ENCODE results near the gene CDH23. TPM values are rescaled to one million over a fixed set of nuclear protein-coding genes. Genes with fewer than 3 reads are reported as not detected.

The CDH23 gene
- total and polyA plus RNA-seq, 9 of the 15 experiments (the other 6 are each of a cell fraction or from before 2014, with no cell fraction given), result 0.18 to 1.2 (median 0.47) TPM

- no peak for TF ChIP-seq HEY1 (CRISPR knock-in tag; IDR thresholded peaks at IDR 0.05; ENCODE audit: borderline replicate concordance)
- TF ChIP-seq CREM (IDR thresholded peaks at IDR 0.05; ENCODE audit: low read depth), result no peak
- no peak; the same call in 1 of the 2 replicates for TF ChIP-seq RNF2 (IDR thresholded peaks at IDR 0.05)
- TF ChIP-seq HMG20B (CRISPR knock-in tag; IDR thresholded peaks at IDR 0.05), result no peak
- no peak; the same call in 1 of the 2 replicates for TF ChIP-seq BRD4 (IDR thresholded peaks at IDR 0.05)
- TF ChIP-seq GTF2F1 (IDR thresholded peaks at IDR 0.05; ENCODE audit: low read depth, low read length), result no peak
- no peak for TF ChIP-seq ZNF146 (CRISPR knock-in tag; IDR thresholded peaks at IDR 0.05; ENCODE audit: unreplicated experiment)
- no peak for TF ChIP-seq NFE2 (IDR thresholded peaks at IDR 0.05; ENCODE audit: low read depth)
- TF ChIP-seq, protein P1, sequence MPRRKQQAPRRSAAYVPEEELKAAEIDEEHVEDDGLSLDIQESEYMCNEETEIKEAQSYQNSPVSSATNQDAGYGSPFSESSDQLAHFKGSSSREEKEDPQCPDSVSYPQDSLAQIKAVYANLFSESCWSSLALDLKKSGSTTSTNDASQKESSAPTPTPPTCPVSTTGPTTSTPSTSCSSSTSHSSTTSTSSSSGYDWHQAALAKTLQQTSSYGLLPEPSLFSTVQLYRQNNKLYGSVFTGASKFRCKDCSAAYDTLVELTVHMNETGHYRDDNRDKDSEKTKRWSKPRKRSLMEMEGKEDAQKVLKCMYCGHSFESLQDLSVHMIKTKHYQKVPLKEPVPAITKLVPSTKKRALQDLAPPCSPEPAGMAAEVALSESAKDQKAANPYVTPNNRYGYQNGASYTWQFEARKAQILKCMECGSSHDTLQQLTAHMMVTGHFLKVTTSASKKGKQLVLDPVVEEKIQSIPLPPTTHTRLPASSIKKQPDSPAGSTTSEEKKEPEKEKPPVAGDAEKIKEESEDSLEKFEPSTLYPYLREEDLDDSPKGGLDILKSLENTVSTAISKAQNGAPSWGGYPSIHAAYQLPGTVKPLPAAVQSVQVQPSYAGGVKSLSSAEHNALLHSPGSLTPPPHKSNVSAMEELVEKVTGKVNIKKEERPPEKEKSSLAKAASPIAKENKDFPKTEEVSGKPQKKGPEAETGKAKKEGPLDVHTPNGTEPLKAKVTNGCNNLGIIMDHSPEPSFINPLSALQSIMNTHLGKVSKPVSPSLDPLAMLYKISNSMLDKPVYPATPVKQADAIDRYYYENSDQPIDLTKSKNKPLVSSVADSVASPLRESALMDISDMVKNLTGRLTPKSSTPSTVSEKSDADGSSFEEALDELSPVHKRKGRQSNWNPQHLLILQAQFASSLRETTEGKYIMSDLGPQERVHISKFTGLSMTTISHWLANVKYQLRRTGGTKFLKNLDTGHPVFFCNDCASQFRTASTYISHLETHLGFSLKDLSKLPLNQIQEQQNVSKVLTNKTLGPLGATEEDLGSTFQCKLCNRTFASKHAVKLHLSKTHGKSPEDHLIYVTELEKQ (CRISPR knock-in tag; IDR thresholded peaks at IDR 0.05), result peak; percentile 50; the same call in 1 of the 2 replicates
- TF ChIP-seq POLR2G (IDR thresholded peaks at IDR 0.05; ENCODE audit: low read depth, low read length), result peak; percentile 34
- TF ChIP-seq MTA3 (IDR thresholded peaks at IDR 0.05; ENCODE audit: borderline replicate concordance), result peak; percentile 60; the same call in 1 of the 2 replicates
- TF ChIP-seq ZNF133 (CRISPR knock-in tag; IDR thresholded peaks at IDR 0.05), result no peak
- peak; percentile 52; the same call in 1 of the 2 replicates for TF ChIP-seq ZNF175 (CRISPR knock-in tag; IDR thresholded peaks at IDR 0.05; ENCODE audit: low read depth)
- TF ChIP-seq SRSF9 (IDR thresholded peaks at IDR 0.05; ENCODE audit: borderline replicate concordance, low read depth, low read length), result no peak
- TF ChIP-seq HMG20A (CRISPR knock-in tag; conservative IDR thresholded peaks at IDR 0.05), result no peak
- TF ChIP-seq RBFOX2 (IDR thresholded peaks at IDR 0.05; ENCODE audit: low read depth, low read length), result peak; percentile 42; the same call in 1 of the 2 replicates
- TF ChIP-seq, protein P2, sequence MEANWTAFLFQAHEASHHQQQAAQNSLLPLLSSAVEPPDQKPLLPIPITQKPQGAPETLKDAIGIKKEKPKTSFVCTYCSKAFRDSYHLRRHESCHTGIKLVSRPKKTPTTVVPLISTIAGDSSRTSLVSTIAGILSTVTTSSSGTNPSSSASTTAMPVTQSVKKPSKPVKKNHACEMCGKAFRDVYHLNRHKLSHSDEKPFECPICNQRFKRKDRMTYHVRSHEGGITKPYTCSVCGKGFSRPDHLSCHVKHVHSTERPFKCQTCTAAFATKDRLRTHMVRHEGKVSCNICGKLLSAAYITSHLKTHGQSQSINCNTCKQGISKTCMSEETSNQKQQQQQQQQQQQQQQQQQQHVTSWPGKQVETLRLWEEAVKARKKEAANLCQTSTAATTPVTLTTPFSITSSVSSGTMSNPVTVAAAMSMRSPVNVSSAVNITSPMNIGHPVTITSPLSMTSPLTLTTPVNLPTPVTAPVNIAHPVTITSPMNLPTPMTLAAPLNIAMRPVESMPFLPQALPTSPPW (CRISPR knock-in tag; IDR thresholded peaks at IDR 0.05), result peak; percentile 42; the same call in 1 of the 2 replicates
- no peak for TF ChIP-seq RUNX1 (IDR thresholded peaks at IDR 0.05; ENCODE audit: low read depth)
- no peak for TF ChIP-seq ZNF354B (CRISPR knock-in tag; IDR thresholded peaks at IDR 0.05)
- no peak for TF ChIP-seq NRF1 (conservative IDR thresholded peaks at IDR 0.05 in 1 of 2, IDR thresholded peaks at IDR 0.05 in 1 of 2)
- TF ChIP-seq ARID1B (IDR thresholded peaks at IDR 0.05), result no peak
- no peak for TF ChIP-seq HSF4 (CRISPR knock-in tag; IDR thresholded peaks at IDR 0.05; ENCODE audit: borderline replicate concordance)
- peak; percentile 48; the same call in 1 of the 2 replicates for TF ChIP-seq BACH1 (tag; IDR thresholded peaks at IDR 0.05)
- peak; percentile 67; the same call in 1 of the 2 replicates for TF ChIP-seq TCF7 (IDR thresholded peaks at IDR 0.05; ENCODE audit: borderline replicate concordance)
- no peak for TF ChIP-seq PYGO2 (tag; IDR thresholded peaks at IDR 0.05)
- peak; percentile 78; the same call in 1 of the 2 replicates for TF ChIP-seq ZNF57 (CRISPR knock-in tag; IDR thresholded peaks at IDR 0.05)
- no peak for TF ChIP-seq NCOA4 (IDR thresholded peaks at IDR 0.05; ENCODE audit: partially characterized antibody)
- peak; percentile 37; the same call in 1 of the 2 replicates for TF ChIP-seq ZNF143 (CRISPR knock-in tag; IDR thresholded peaks at IDR 0.05)
Observed at GRCh38 chr10:71748671-71749191, 352.0 kb downstream of the CDH23 start (continued).
